HEK293 (cell line): ENCODE results near the gene BICD2.

Source experiments
- ELK4 ChIP-seq: IDR thresholded peaks from 2 replicates; pipeline ENCODE4 v1.6.1; 2011; ENCODE audit warnings: mild to moderate bottlenecking, low read depth, low read length, borderline replicate concordance
- HIC1 ChIP-seq: fragments of 450-650 bp; formaldehyde crosslinking; IDR thresholded peaks from 2 replicates; pipeline ENCODE4 v1.5.1; 2016; ENCODE audit warnings: missing biosample characterization, missing genetic modification characterization
- HOXA7 ChIP-seq: sonication (generic); formaldehyde crosslinking; IDR thresholded peaks from 2 replicates; pipeline ENCODE4 v1.8.1; 2022; ENCODE audit warnings: missing genetic modification reagents, borderline replicate concordance
- PBX3 ChIP-seq: sonication (generic); formaldehyde crosslinking; IDR thresholded peaks from 2 replicates; pipeline ENCODE4 v1.8.1; 2022; ENCODE audit warnings: mild to moderate bottlenecking, moderate library complexity, missing genetic modification reagents
- PRDM10 ChIP-seq: fragments of 450-650 bp; formaldehyde crosslinking; IDR thresholded peaks from 2 replicates; pipeline ENCODE4 v1.5.1; 2016; ENCODE audit warnings: missing biosample characterization, missing genetic modification characterization
- ZBTB17 ChIP-seq: fragments of 450-650 bp; formaldehyde crosslinking; IDR thresholded peaks from 2 replicates; pipeline ENCODE4 v1.5.1; 2016; ENCODE audit warnings: missing biosample characterization, missing genetic modification characterization
- ZEB2 ChIP-seq: fragments of 450-650 bp; formaldehyde crosslinking; IDR thresholded peaks from 2 replicates; pipeline ENCODE4 v1.5.1; 2016; ENCODE audit warnings: missing biosample characterization, missing genetic modification characterization
- ZFP37 ChIP-seq: fragments of 450-650 bp; formaldehyde crosslinking; IDR thresholded peaks from 2 replicates; pipeline ENCODE4 v1.5.1; 2016; ENCODE audit warnings: missing biosample characterization, missing genetic modification characterization
- ZNF114 ChIP-seq: fragments of 450-650 bp; formaldehyde crosslinking; IDR thresholded peaks from 2 replicates; pipeline ENCODE4 v1.5.0; 2017; ENCODE audit warnings: missing biosample characterization, missing genetic modification characterization
- ZNF133 ChIP-seq: fragments of 450-650 bp; formaldehyde crosslinking; IDR thresholded peaks from 2 replicates; pipeline ENCODE4 v1.5.1; 2016; ENCODE audit warnings: missing biosample characterization, missing genetic modification characterization
- ZNF18 ChIP-seq: fragments of 450-650 bp; formaldehyde crosslinking; IDR thresholded peaks from 2 replicates; pipeline ENCODE4 v1.5.1; 2016; ENCODE audit warnings: missing biosample characterization, missing genetic modification characterization
- ZNF24 ChIP-seq: fragments of 450-650 bp; formaldehyde crosslinking; IDR thresholded peaks from 2 replicates; pipeline ENCODE4 v1.5.1; 2016; ENCODE audit warnings: missing biosample characterization, missing genetic modification characterization
- ZNF416 ChIP-seq: fragments of 450-650 bp; formaldehyde crosslinking; IDR thresholded peaks from 2 replicates; pipeline ENCODE4 v1.5.1; 2016; ENCODE audit warnings: missing biosample characterization, missing genetic modification characterization
- ZNF423 ChIP-seq: fragments of 450-650 bp; formaldehyde crosslinking; IDR thresholded peaks from 2 replicates; pipeline ENCODE4 v1.5.1; 2016; ENCODE audit warnings: missing biosample characterization, missing genetic modification characterization
- ZNF513 ChIP-seq: fragments of 450-650 bp; IDR thresholded peaks from 2 replicates; pipeline ENCODE4 v1.5.1; 2018; ENCODE audit warnings: missing biosample characterization, missing genetic modification characterization
- ZNF529 ChIP-seq: fragments of 450-650 bp; formaldehyde crosslinking; IDR thresholded peaks from 2 replicates; pipeline ENCODE4 v1.5.1; 2017; ENCODE audit warnings: missing genetic modification characterization, missing biosample characterization; ENCODE audit not compliant: insufficient replicate concordance
- ZNF596 ChIP-seq: fragments of 450-650 bp; IDR thresholded peaks from 2 replicates; pipeline ENCODE4 v1.5.0; 2018; ENCODE audit warnings: missing biosample characterization, mild to moderate bottlenecking, missing genetic modification characterization, moderate library complexity
- ZNF621 ChIP-seq: fragments of 450-650 bp; formaldehyde crosslinking; IDR thresholded peaks from 2 replicates; pipeline ENCODE4 v1.5.1; 2017; ENCODE audit warnings: missing biosample characterization, missing genetic modification characterization
- ZNF623 ChIP-seq: fragments of 450-650 bp; formaldehyde crosslinking; IDR thresholded peaks from 2 replicates; pipeline ENCODE4 v1.5.1; 2016; ENCODE audit warnings: missing biosample characterization, missing genetic modification characterization
- ZNF660 ChIP-seq: fragments of 450-650 bp; IDR thresholded peaks from 2 replicates; pipeline ENCODE4 v1.5.1; 2018; ENCODE audit warnings: missing biosample characterization, mild to moderate bottlenecking, missing genetic modification characterization
- ZNF670 ChIP-seq: fragments of 450-650 bp; formaldehyde crosslinking; IDR thresholded peaks from 2 replicates; pipeline ENCODE4 v1.5.1; 2016; ENCODE audit warnings: missing biosample characterization, missing genetic modification characterization, low read depth
- ZNF792 ChIP-seq: fragments of 450-650 bp; formaldehyde crosslinking; IDR thresholded peaks from 2 replicates; pipeline ENCODE4 v1.5.1; 2016; ENCODE audit warnings: missing biosample characterization, missing genetic modification characterization
- TF ChIP-seq, protein P1 (sequence below): fragments of 450-650 bp; formaldehyde crosslinking; optimal IDR thresholded peaks from 2 replicates; pipeline ENCODE3; 2016; ENCODE audit warnings: missing biosample characterization, mild to moderate bottlenecking, missing genetic modification characterization
- TF ChIP-seq, protein P2 (sequence below): fragments of 450-650 bp; formaldehyde crosslinking; IDR thresholded peaks from 2 replicates; pipeline ENCODE4 v1.5.1; 2017; ENCODE audit warnings: missing biosample characterization, missing genetic modification characterization

The BICD2 gene

GRCh38 chr9:92669890-92670708, 94.5 kb downstream of the BICD2 start, which contains the start of gene IPPK (continued):
- TF ChIP-seq ZBTB17 (peak; percentile 64; the same call in 1 of the 2 replicates), ZNF18 (no peak), PBX3 (CRISPR knock-in tag) (0 out of 2 replicates have a peak, but pooled peaks have one; percentile 74), ZNF114 (tag by site-specific recombination) (no peak), ZEB2 (tag by site-specific recombination) (peak; percentile 80), HOXA7 (no peak), ZNF792 (tag by site-specific recombination) (no peak), ZNF24 (tag by site-specific recombination) (no peak), ZNF660 (tag by site-specific recombination) (0 out of 2 replicates have a peak, but pooled peaks have one; percentile 43), ZFP37 (tag by site-specific recombination) (no peak; the same call in 1 of the 2 replicates), ZNF513 (tag by site-specific recombination) (no peak), ZNF133 (tag by site-specific recombination) (no peak), PRDM10 (tag by site-specific recombination) (no peak), ZNF423 (tag by site-specific recombination) (no peak), HIC1 (tag by site-specific recombination) (no peak), ZNF416 (tag by site-specific recombination) (no peak), ELK4 (peak; percentile 76; the same call in 1 of the 2 replicates), ZNF670 (tag by site-specific recombination) (no peak), ZNF623 (tag by site-specific recombination) (no peak), ZNF529 (tag by site-specific recombination) (no peak), ZNF621 (tag by site-specific recombination) (no peak), ZNF596 (tag by site-specific recombination) (no peak)
- TF ChIP-seq, protein P1, sequence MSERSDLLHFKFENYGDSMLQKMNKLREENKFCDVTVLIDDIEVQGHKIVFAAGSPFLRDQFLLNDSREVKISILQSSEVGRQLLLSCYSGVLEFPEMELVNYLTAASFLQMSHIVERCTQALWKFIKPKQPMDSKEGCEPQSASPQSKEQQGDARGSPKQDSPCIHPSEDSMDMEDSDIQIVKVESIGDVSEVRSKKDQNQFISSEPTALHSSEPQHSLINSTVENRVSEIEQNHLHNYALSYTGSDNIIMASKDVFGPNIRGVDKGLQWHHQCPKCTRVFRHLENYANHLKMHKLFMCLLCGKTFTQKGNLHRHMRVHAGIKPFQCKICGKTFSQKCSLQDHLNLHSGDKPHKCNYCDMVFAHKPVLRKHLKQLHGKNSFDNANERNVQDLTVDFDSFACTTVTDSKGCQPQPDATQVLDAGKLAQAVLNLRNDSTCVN (tag by site-specific recombination): peak; percentile 86
- TF ChIP-seq, protein P2, sequence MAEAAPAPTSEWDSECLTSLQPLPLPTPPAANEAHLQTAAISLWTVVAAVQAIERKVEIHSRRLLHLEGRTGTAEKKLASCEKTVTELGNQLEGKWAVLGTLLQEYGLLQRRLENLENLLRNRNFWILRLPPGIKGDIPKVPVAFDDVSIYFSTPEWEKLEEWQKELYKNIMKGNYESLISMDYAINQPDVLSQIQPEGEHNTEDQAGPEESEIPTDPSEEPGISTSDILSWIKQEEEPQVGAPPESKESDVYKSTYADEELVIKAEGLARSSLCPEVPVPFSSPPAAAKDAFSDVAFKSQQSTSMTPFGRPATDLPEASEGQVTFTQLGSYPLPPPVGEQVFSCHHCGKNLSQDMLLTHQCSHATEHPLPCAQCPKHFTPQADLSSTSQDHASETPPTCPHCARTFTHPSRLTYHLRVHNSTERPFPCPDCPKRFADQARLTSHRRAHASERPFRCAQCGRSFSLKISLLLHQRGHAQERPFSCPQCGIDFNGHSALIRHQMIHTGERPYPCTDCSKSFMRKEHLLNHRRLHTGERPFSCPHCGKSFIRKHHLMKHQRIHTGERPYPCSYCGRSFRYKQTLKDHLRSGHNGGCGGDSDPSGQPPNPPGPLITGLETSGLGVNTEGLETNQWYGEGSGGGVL (tag by site-specific recombination): no peak
